ENCODE measurements around the gene CDK14. TPM values are rescaled to one million over a fixed set of nuclear protein-coding genes. Genes with fewer than 3 reads are reported as not detected.

CDK14 gene
- total RNA-seq, 4 donors from 2014 or later: 3.3 to 61.6 (median 38.7) TPM

GRCh38 chr7:90586091-90586490 lies 10.0 kb upstream of the CDK14 start:
- Histone ChIP-seq H3K4me3 (no peak overlapping the region), H3K36me3 (no peaks in the 10 kb centered on the region), H3K9me3 (no peaks in the 10 kb centered on the region), H3K27ac (no peak overlapping the region), H3K27me3 (no peaks in the 10 kb centered on the region), H3K4me1 (no peaks in the 10 kb centered on the region)
- DNase-seq: no peak
- intact Hi-C loops (cut with DNase I; ENCODE audit: low total_unique reads): no loop called here
- TF ChIP-seq CTCF (IDR thresholded peaks at IDR 0.05) (no peak), POLR2A (IDR thresholded peaks at IDR 0.05) (no peak)

GRCh38 chr7:90587766-90588165 lies 8.4 kb upstream of the CDK14 start:
- Histone ChIP-seq H3K4me3 (no peak overlapping the region), H3K27me3 (no peaks in the 10 kb centered on the region), H3K4me1 (no peaks in the 10 kb centered on the region), H3K27ac (no peak overlapping the region), H3K9me3 (no peaks in the 10 kb centered on the region), H3K36me3 (no peaks in the 10 kb centered on the region)
- DNase-seq: no peak
- intact Hi-C loops (cut with DNase I; ENCODE audit: low total_unique reads): no loop called here
- TF ChIP-seq CTCF (IDR thresholded peaks at IDR 0.05) (no peak), POLR2A (IDR thresholded peaks at IDR 0.05) (no peak)

GRCh38 chr7:90592033-90592432 lies 4.1 kb upstream of the CDK14 start:
- DNase-seq: no peak
- no peaks in the 10 kb centered on the region for H3K4me1 ChIP-seq
- no peaks in the 10 kb centered on the region for H3K36me3 ChIP-seq
- TF ChIP-seq CTCF (IDR thresholded peaks at IDR 0.05) (no peak), POLR2A (IDR thresholded peaks at IDR 0.05) (no peak)
- no peak overlapping the region for H3K27ac ChIP-seq
- H3K4me3 ChIP-seq: no peak overlapping the region
- intact Hi-C loops (cut with DNase I; ENCODE audit: low total_unique reads): no loop called here
- no peaks in the 10 kb centered on the region for H3K27me3 ChIP-seq
- no peaks in the 10 kb centered on the region for H3K9me3 ChIP-seq

- Histone ChIP-seq H3K27ac (no peak overlapping the region), H3K4me3 (no peak overlapping the region), H3K36me3 (no peaks in the 10 kb centered on the region), H3K27me3 (no peaks in the 10 kb centered on the region), H3K9me3 (no peaks in the 10 kb centered on the region), H3K4me1 (no peaks in the 10 kb centered on the region)
- TF ChIP-seq CTCF (IDR thresholded peaks at IDR 0.05) (no peak), POLR2A (IDR thresholded peaks at IDR 0.05) (no peak)
- intact Hi-C loops (cut with DNase I; ENCODE audit: low total_unique reads): no loop called here
- DNase-seq: no peak
These were observed 2.9 kb upstream of the CDK14 start for GRCh38 chr7:90593205-90593604.

GRCh38 chr7:90594751-90595317 lies 1.3 kb upstream of the CDK14 start:
- no peaks in the 10 kb centered on the region for H3K4me1 ChIP-seq
- no peaks in the 10 kb centered on the region for H3K9me3 ChIP-seq
- H3K36me3 ChIP-seq: no peaks in the 10 kb centered on the region
- TF ChIP-seq CTCF (IDR thresholded peaks at IDR 0.05) (no peak), POLR2A (IDR thresholded peaks at IDR 0.05) (no peak)
- peak; percentile 54 to 67 for DNase-seq
- no peaks in the 10 kb centered on the region for H3K27me3 ChIP-seq
- intact Hi-C loops (cut with DNase I; ENCODE audit: low total_unique reads): no loop called here
- peak overlapping the region in 1 of 2 donors; percentile 70 for H3K4me3 ChIP-seq
- H3K27ac ChIP-seq: peak overlapping the region; percentile 86 to 92
